ENCODE data around the gene SDC3.

SDC3 gene

DNA sequence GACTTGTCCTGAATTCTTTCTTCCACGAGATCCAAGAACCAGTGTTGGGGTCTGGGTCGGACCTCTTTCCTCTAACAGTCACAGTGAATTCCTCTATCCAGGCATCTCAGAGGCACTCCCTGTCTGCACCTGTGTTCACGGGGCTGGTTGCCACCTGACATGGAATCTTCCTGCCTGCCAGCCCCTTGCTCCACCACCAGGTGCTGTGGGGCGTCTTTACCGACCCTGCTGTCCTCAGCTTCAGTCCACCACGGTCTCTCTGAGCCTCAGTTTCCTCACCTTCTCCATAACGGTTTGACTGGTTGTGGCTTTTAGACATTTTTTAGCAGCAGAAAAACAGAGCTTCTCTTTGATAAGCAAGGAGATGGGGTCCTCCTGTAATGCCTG lies 62.7 kb downstream of the SDC3 start:
- DNase-seq, result no peak

DNA sequence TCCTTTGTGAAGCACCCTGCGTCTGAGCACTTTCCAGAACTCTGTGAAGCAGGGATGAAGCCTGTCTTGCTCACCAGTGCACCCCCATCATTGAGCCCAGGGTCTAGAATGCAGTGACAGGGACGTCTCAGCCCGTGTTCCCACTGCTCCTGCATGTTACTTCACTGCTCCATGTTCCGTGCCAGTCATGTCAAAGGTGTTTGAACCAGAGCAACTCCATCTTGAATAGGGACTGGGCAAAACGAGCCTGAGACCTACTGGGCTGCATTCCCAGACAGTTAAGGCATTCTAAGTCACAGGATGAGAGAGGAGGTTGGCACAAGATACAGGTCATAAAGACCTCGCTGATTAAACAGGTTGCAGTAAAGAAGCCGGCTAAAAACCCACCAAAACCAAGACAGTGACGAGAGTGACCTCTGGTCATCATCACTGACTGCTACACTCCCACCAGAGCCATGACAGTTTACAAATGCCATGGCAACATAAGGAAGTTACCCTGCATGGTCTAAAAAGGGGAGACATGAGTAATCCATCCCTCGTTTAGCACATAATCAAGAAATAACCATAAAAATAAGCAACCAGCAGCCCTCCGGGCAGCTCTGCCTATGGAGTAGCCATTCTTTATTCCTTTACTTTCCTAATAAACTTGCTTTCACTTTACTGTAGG lies 63.2 kb downstream of the SDC3 start:
- DNase-seq, result no peak

DNA sequence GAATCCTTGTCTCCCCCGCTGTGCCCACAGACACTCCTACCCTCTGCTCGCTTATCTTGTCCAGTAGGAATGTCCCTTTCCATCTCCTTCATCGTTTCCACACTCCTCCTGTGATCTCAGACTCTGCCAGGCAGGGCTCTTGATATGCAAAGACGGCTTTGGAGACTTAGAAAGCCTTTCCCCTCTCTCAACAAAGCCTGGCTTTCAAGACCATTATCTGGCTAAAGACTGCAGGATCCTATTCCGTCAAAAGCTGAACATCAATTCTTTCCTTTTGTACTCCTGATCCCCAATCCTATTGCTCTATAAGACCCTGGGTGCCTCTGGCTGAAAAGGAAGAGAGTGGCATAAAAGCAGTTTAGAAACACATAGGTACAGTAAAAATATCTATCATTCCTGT lies 63.9 kb downstream of the SDC3 start:
- no peak for DNase-seq

DNA sequence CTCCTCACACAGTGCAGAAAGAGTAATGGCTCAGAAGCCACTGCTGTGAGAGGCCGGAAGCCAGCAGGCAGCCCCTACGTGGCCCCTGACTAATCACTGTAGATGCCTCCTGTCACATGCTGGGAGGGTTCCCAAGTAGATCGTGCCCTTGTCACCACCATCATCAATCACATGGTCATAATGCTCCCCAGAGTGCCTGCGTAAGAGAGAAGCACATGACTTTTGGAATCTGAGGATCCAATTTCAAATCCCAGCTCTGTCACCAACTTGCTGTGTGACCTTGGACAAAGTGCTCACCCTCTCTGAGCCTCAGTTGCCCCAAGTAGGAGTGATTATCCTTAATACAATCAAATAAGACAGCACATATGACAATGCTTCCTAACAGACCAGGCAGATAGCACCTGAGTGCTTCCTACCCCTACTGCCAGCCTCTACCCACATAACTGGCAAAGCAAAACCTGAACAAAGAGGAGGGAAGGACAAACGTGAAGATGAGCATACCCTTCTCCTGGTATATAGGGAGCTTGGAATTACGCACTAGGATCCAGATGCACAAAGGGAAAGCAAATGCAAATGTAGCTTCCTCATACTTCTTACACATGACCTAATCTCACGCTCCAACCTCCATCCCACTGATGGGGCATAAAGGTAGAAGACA lies 65.7 kb downstream of the SDC3 start:
- DNase-seq, result no peak

DNA sequence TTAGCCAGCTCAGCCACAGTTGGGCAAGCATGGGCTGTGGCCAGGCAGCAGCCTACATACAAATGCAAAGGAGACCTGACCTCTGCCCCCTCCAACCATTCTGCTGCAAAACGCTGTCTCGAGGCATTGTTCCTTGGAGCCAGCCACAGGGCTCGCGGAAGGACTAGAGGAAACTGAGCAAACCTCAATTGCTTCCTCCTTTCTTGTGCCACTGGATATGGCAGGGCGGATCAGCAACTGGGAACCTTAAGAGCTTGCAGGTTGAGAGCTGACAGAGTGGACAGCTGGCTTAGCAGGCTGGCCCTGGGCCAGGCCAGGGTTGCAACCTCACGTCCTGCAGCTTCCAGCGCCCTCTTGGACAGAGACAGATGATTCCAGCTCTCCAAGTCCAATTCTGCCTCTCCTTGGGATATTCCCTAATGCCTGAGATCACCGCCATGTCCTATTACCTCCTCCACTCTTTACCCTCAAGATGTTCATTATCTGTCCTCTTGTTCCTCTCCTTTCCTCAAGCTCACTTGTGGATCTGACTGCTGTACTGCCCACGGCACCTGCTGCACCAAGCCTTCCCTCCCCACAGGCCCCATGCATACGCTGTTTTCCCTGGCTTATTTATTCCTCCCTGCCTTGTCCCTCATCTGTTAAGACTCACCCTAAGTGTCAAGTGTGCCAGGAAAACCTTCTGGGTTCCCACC lies 67.5 kb downstream of the SDC3 start:
- DNase-seq, result no peak

DNA sequence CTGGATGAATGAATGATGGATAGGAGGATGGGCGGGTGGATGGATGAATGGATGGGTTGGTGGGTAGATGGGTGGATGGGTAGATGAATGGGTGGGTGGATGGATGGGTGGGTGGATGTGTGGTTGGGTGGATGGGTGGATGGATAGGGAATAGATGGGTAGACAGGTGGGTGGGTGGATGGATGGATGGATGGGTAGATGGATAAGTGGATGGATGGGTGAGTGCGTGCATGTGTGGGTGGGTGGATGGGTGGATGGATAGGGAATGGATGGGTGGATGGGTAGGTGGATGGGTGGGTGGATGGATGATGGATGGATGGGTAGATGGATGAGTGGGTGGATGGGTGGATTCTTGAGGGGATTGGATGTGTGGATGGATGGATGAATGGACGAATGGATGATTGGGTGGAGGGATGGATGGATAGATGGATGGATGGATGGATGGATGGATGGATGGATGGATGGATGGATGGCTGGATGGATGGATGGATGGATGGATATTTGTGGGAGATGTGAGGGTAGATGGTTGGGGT lies 68.7 kb downstream of the SDC3 start:
- no peak for DNase-seq

DNA sequence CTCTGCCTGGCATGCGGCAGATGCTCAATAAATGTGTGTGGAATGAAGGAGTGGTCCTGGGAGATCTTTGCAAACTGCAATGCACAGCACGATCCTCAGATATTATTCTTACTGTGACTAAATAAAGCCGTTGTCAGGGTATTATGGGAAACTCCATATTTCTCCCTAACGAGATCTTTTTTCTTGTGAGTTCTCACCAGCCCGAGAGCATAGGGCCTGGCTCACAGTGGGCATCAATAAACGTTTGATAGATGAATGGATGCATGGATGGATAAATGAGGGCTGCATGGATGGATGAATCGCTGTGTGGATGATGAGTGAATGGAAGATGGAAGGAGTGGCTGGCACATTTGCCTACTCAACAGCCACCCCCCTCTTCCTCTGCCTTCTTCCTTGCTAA lies 69.6 kb downstream of the SDC3 start:
- no peak for DNase-seq

DNA sequence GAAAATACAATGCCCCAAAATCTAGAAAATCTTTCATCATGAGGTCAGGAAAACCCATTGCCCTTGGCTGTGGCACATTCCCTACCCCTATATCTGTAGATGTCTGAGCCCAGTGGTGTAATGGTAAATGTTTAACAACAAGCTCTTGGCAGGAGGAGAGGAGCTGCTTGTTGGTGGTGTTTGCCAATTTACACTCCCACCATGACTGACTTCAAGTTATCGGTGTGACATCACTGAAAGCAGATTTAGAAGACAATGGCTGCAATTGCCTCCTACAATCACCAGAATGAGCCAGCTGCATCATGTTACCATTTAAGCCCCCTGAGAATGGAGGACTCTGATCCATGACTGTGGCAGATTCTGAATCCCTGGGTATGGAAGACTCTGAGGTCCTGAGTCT lies 70.9 kb downstream of the SDC3 start:
- DNase-seq, result no peak

DNA sequence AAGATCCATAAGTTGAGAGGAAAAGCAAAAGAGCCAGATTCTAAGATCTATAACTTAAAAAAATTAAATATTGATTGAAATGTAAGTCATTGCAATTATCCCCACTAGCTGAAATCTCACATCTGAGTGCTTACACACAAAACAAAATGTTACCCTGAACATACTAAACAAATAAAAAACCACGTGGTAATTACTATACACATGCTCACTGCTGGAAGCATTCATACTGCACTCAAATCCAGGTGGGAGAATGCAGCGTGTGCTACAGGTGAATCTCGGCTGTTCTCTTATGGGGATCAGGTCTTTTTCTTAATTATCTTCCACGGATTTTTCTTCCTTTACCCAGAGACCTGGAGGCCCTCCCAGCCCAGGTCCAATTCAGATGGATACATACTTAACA lies 74.3 kb downstream of the SDC3 start:
- DNase-seq, result no peak

DNA sequence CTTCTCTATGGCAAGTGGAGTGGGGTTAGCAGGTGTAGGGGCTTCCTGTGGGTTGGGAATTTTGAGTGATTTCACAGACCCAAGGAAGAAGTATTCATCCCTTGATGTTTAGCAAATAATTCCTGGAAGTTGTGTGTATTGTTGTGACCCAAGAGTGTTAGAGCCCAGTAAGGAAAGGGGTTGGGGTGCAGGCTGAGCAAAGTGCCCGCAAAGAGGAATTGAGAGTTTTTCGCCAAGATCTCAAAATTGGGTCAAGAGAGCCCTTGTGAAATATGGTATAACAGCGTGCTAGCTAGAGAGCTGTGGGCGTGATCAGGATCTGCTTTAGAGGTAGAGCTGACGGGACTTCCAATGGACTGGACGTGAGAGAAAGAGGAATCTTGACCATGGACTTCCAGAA lies 78.0 kb downstream of the SDC3 start:
- DNase-seq, result no peak

DNA sequence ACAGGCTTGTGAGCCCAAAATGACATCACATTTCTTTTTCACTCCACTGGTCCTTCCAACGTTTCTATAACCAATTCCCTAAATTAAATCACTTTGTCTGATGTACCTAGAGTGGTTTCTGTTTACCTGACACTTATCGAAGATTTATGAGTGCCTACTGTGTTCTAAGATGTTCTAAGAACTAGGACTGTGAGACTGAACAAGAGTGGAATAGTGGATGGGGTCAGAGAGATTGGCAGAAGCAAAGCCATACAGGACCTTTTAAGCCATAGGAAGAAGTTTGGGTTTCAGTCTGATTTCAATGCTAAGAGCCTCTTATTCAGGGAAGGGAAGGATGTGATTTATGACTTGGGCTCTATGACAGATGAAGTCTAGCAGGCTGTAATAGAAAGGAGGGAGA lies 78.7 kb downstream of the SDC3 start:
- no peak for DNase-seq

DNA sequence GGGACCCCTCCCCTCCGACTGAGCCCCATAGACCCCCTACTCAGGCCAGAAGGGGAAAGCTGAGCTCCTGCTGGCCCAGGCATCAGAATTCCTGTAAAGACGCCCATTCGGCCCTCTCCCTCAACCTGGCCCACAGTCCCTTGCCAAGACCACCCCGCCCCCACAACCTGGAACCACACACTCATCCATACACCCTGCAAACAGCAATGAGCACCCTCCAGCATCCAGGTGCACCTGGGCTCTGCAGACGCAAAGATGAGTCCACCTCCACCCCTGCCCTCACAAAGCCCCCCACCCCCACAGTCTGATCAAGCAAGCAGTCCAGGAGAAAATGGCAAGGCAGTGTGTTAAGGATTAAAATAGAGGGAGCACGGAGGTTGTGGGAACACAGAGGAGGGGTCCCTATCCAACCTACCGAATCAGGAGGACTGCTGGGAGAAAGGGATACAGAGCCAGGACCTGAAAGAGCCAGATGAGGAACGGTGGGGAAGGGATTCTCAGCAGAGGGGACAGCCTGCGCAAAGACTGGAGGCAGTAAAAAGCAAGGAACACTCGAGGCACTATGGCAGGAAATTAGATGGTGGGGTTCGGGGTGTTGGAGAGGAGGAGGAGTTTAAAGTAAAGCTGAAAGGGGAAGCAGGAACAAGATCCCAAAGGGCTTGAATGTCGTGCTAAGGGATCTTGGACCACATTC lies 83.7 kb downstream of the SDC3 start:
- DNase-seq, result no peak

DNA sequence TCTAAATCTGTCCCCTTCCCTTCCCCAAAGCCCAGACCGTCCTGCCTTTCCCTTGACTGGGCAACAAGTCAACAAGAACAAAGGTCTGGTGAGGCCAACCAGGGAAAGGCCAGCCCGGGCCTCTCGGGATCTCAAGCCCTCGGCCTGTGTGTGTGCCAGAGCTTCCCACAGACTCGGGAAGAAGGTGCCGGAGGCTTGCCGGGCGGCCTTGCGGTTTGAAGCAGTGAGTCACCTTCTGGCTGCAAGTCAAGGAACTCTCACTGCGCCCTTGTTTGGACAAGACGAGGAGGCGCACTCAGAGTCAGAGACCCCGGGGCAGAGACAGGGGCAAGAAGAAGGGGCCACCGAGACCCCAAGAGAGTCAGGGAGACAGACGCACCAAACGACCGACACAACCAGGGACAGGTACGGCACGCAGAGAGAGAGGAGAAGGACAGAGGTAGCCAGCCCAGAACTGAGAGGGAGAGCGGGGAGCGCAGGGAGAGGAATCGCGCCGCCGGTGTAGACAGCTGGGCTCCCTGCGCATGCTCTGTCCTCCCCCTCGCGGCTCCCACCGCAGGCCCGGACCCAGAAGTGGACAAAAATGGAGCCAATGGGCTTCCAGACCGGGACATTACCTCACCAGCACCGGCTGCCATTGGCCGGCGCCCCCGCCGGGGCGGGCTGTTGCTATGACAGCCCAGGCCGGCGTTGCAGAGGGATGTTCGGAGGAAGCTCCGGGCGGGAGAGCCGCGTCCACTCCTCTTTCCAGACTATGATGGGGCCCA lies 84.4 kb downstream of the SDC3 start:
- peak; percentile 78 for DNase-seq

DNA sequence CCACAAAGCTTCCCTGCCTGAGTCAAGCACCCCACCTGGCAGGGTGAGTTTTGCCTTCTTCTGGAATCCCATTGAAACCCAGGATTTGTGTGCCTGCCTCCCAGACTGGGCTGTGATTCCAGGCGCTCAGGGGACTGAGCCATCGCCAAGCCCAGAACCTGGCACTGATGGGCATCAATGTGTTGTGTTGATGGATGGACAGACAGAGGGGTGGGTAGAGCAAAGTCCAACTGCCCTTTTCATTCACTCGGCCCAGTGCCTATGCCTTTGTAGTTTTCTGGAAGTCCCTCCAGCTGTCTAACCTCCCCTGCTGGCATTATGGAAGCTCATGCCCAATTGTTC lies 85.0 kb downstream of the SDC3 start:
- no peak for DNase-seq

DNA sequence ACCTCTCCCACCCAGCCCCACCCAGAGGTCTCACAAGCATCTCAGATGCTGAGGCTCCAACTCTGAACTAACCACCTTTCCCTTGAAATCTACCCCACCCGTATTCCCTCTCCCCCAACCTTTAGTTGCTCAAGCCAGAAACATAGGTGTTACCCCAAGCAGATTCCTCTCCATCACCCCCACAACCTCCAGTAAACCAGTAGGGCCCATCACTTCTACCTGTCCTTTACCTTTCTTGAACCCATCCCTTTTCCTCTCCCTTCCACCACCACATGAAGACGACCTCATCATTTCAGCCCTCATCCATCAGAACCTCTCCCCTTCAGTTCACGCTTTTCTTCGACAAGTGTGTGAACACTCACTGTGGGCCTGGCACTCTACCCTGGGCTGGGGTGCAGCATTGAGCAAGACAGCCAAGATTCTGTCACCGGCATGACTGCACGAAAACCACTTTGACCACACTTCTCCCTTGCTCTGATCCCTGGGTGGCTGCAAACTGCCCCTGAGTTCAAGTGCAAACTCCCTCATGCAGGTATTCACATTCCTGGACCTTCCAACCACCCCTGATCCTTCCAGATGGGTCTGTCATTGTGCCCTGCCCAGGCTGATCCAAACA lies 85.5 kb downstream of the SDC3 start:
- DNase-seq, result peak; percentile 47

DNA sequence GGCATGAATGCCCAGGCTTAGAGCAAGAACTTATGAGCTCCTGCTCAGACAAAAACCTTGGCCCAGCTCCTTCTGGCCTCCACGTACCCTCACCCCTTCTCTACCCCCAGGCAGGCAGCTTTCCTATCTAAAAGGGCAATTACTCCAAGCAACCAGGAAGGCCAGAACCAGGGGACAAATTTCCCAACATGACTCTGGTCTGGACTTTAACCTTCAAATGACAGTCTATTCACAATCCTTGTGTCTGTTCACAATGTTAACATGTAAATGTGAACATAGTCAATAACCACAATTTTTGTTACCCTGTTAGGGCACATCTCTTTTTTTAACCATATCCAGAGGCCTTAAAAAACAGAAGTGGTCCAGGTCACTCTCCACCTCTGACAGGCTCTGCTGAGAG lies 86.6 kb downstream of the SDC3 start:
- DNase-seq, result no peak

DNA sequence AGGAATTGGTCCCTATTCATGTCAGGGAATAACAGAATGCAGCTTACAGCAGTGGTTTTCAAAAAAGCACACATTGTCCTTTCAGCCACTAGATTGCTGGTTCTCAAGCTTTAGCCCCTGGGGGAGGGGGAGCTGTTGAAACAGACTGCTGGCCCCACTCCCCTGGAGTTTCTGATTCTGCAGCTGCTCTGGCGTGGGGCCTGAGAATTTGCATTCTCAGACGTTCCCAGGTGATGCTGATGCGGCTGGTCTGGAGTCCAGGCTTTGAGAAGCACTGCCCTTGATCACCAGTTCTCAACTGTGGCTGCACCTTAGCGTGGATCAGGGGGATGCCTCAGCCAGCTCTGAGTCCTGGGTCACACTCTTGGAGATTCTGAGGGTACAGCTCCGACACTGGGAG lies 88.3 kb downstream of the SDC3 start:
- no peak for DNase-seq

All from stimulated activated CD8-positive, alpha-beta memory T cell treated with anti-CD3 and anti-CD28 coated beads, Interleukin-4, amount 100 ng/mL, for 48 hours (primary cell).